Transverse colon (tissue), 4 donors: ENCODE data around the gene ZNF485. TPM values are rescaled to one million over a fixed set of nuclear protein-coding genes. Genes with fewer than 3 reads are reported as not detected.
"Not testable (repeated sequence)": the region's sequence is repeated elsewhere in the genome, so short reads cannot be mapped to it uniquely, and the experiment has no call there.

Experiments
- DNase-seq: peaks from one replicate; pipeline ENCODE4 v3.0.0-alpha.2; 2019
- H3K27ac ChIP-seq, 4 donors: fragments of 200-600 bp; sonication (generic); 2 replicates each; pipeline ENCODE4 v1.5.1; 2016 to 2018; ENCODE audit warnings: inconsistent platforms in 4 of 4
- H3K27me3 ChIP-seq: fragments of 200-600 bp; sonication (generic); 2 replicates; pipeline ENCODE4 v1.5.1; 2017; ENCODE audit warnings: inconsistent platforms
- H3K36me3 ChIP-seq, 4 donors: fragments of 200-600 bp; sonication (generic); 2 replicates each; pipeline ENCODE4 v1.5.1; 2017 to 2019; ENCODE audit warnings: inconsistent platforms in 4 of 4
- H3K4me1 ChIP-seq, 4 donors: fragments of 200-600 bp; sonication (generic); 2 replicates each; pipeline ENCODE4 v1.5.1; 2017 to 2020; ENCODE audit warnings: inconsistent platforms in 4 of 4
- H3K4me3 ChIP-seq, 4 donors: fragments of 200-600 bp; sonication (generic); 1 replicate in 1 of 4; 2 replicates in 3 of 4; pipeline versions ENCODE4 v1.5.1 to v1.6.1; 2017 to 2019; ENCODE audit warnings: inconsistent platforms in 4 of 4
- H3K9me3 ChIP-seq, 2 donors: fragments of 200-600 bp; sonication (generic); 2 replicates each; pipeline ENCODE4 v1.5.1; 2017 to 2019; ENCODE audit warnings: inconsistent platforms in 2 of 2
- EP300 ChIP-seq: sonication (generic); formaldehyde crosslinking; IDR thresholded peaks from one replicate; pipeline ENCODE4 v1.6.1; 2017; ENCODE audit warnings: antibody characterized with exemption, low read depth
- POLR2A ChIP-seq: fragments of 450-650 bp; IDR thresholded peaks from one replicate; pipeline ENCODE4 v1.6.1; 2016; ENCODE audit warnings: antibody characterized with exemption, mild to moderate bottlenecking, moderate library complexity
- POLR2AphosphoS5 ChIP-seq, 3 donors: sonication (generic); formaldehyde crosslinking; IDR thresholded peaks; one replicate each; pipeline ENCODE4 v1.6.1; 2016; ENCODE audit warnings: antibody characterized with exemption in 3 of 3
- WGBS, 2 donors: methylation state at CpG; one replicate each; pipeline ENCODE4 v1.1.5; 2018; ENCODE audit warnings: low coverage in 1 of 2; 5-methylcytosine and 5-hydroxymethylcytosine counted together
- in situ Hi-C, 4 donors: fragments of 200-750 bp; cut with MboI; loops; one replicate each; pipeline versions ENCODE4 v1.15.0 to v1.15.1; 2017; ENCODE audit warnings: low sequenced_read_pairs in 3 of 4, low pct_ligation_motif_present in 1 of 4, low pct_unique_long_range_greater_than_20kb in 1 of 4
- intact Hi-C: fragments of 100-400 bp; cut with DNase I; formaldehyde crosslinking; loops from one replicate; pipeline ENCODE4 v1.15.1; 2023; ENCODE audit warnings: low total_unique reads
- total RNA-seq, 4 donors: library from RNA; depleted of rRNA; stranded (reverse); fragments of >200 nt; gene quantifications; one replicate each; pipeline ENCODE4 v1.1.0, GENCODE V29; 2016
- TF ChIP-seq, protein P1 (sequence below), 5 experiments: fragments of 200-600 bp in 3 of 5; fragments of 450-650 bp in 2 of 5; sonication (generic) in 3 of 5; IDR thresholded peaks; 1 replicate in 2 of 5; 2 replicates in 3 of 5; pipeline ENCODE4 v1.5.1; 2016 to 2017; ENCODE audit warnings: antibody characterized with exemption in 5 of 5, inconsistent platforms in 3 of 5, mild to moderate bottlenecking in 2 of 5, moderate library complexity in 1 of 5

The ZNF485 gene
- total RNA-seq, 4 donors from 2014 or later = 1.4 to 4.1 TPM; not detected in 2

DNA sequence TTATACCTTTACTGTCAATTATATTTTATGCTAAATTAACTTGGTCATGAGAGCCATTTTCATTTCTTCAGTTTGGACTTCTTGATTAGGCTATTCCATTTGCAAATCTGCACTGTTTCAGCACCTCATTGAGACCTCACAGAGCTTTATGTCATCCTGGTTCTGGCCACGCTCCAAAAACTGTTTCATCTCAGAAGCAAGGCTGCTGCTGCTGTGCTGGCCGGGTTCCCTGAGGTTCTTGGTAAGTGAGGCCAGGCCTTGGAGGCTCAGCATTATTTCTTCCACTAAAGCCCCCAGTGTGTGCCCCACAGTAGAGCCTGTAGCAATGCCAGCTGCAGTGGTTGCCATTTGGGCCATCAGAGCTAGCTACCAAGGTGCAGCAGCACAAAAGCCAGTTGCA lies 7.8 kb upstream of the ZNF485 start:
- Histone ChIP-seq H3K9me3 (no peaks in the 10 kb centered on the region), H3K27ac (no peak overlapping the region), H3K36me3 (no peaks in the 10 kb centered on the region), H3K4me1 (peaks cover 0 to 14% (median 4%) of the 10 kb centered on the region in 4 donors), H3K27me3 (no peaks in the 10 kb centered on the region), H3K4me3 (no peak overlapping the region)
- TF ChIP-seq EP300 (no peak), POLR2AphosphoS5 (IDR thresholded peaks at IDR 0.05) (no peak), POLR2A (no peak)
- TF ChIP-seq, protein P1, sequence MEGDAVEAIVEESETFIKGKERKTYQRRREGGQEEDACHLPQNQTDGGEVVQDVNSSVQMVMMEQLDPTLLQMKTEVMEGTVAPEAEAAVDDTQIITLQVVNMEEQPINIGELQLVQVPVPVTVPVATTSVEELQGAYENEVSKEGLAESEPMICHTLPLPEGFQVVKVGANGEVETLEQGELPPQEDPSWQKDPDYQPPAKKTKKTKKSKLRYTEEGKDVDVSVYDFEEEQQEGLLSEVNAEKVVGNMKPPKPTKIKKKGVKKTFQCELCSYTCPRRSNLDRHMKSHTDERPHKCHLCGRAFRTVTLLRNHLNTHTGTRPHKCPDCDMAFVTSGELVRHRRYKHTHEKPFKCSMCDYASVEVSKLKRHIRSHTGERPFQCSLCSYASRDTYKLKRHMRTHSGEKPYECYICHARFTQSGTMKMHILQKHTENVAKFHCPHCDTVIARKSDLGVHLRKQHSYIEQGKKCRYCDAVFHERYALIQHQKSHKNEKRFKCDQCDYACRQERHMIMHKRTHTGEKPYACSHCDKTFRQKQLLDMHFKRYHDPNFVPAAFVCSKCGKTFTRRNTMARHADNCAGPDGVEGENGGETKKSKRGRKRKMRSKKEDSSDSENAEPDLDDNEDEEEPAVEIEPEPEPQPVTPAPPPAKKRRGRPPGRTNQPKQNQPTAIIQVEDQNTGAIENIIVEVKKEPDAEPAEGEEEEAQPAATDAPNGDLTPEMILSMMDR (IDR thresholded peaks at IDR 0.05) = no peak
- intact Hi-C loops (no loop called here), in situ Hi-C loops (no loop called here)
- WGBS, 2 donors = 74% methylated on average over 2 of the region's 2 CpGs; no CpG with 5 or more reads in 1 of the 2 donors
- no peak for DNase-seq

GRCh38 chr10:43599333-43599732 lies 6.9 kb upstream of the ZNF485 start:
- no peaks in the 10 kb centered on the region for H3K9me3 ChIP-seq
- intact Hi-C loops (no loop called here), in situ Hi-C loops (no loop called here)
- no peaks in the 10 kb centered on the region for H3K27me3 ChIP-seq
- no peak overlapping the region for H3K27ac ChIP-seq
- TF ChIP-seq POLR2A = no peak
- H3K36me3 ChIP-seq = no peaks in the 10 kb centered on the region
- peaks cover 0 to 14% (median 4%) of the 10 kb centered on the region in 4 donors for H3K4me1 ChIP-seq
- 58 to 78% methylated on average over 2 of the region's 2 CpGs for WGBS, 2 donors
- no peak for DNase-seq
- no peak overlapping the region for H3K4me3 ChIP-seq

DNA sequence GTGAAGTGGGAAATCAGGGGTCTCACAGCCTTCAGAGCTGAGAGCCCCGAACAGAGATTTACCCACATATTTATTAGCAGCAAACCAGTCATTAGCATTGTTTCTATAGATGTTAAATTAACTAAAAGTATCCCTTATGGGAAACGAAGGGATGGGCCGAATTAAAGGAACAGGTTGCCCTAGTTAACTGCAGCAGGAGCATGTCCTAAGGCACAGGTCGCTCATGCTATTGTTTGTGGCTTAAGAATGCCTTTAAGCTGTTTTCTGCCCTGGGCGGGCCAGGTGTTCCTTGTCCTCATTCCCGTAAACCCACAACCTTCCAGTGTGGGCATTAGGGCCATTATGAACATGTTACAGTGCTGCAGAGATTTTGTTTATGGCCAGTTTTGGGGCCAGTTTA lies 4.7 kb upstream of the ZNF485 start:
- H3K27me3 ChIP-seq, DNase-seq, H3K9me3 ChIP-seq, H3K27ac ChIP-seq, in situ Hi-C loops, H3K4me1 ChIP-seq, H3K36me3 ChIP-seq, intact Hi-C loops, H3K4me3 ChIP-seq: not testable (repeated sequence)
- whole genome bisulfite sequencing, 2 donors = 86 to 93% methylated on average over 3 to 6 of the region's 6 CpGs

- no peaks in the 10 kb centered on the region for H3K27me3 ChIP-seq
Observed at GRCh38 chr10:43605850-43606322, 352 bp upstream of the ZNF485 start.

DNA sequence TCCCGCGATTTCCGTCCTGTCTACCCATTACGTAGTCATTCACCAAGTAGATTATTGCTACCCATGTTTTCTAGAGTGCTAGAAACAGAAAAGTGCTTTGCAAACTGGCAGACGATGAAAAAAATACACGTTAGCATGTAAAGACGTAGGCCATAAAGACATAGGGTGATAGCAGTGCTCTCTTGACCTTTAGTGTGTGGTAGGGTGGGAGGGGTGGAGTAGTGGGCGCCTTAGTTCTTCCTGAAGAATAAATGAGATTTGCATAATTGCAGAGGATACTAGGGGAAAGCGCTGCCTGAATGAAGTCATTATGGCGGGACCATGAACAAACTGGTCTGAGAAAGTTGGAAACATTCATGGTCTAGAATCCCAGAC lies 948 bp downstream of the ZNF485 start:
- intact Hi-C loops = no loop called here
- Histone ChIP-seq H3K4me3 (peak overlapping the region in 3 of 4 donors; percentile 86 to 92 (median 87)), H3K36me3 (peaks cover 0 to 7% (median 2%) of the 10 kb centered on the region in 4 donors), H3K27me3 (no peaks in the 10 kb centered on the region), H3K4me1 (peaks cover 0 to 10% (median 3%) of the 10 kb centered on the region in 4 donors), H3K9me3 (peaks cover 0 to 4% of the 10 kb centered on the region in 2 donors), H3K27ac (no peak overlapping the region)
- 35 to 61% methylated on average over 10 of the region's 10 CpGs for WGBS, 2 donors
- in situ Hi-C loops = no loop called here
- DNase-seq = no peak
- TF ChIP-seq, protein P1 (IDR thresholded peaks at IDR 0.05) = no peak
- TF ChIP-seq POLR2AphosphoS5 (IDR thresholded peaks at IDR 0.05) = no peak
- no peak for TF ChIP-seq EP300
- no peak for TF ChIP-seq POLR2A

More at GRCh38 chr10:43605850-43606322, 352 bp upstream of the ZNF485 start:
- Histone ChIP-seq H3K9me3 (no peaks in the 10 kb centered on the region), H3K36me3 (peaks cover 0 to 5% (median 1%) of the 10 kb centered on the region in 4 donors), H3K4me3 (peak overlapping the region in 3 of 4 donors; percentile 86 to 92 (median 87)), H3K27ac (peak overlapping the region in 3 of 4 donors; percentile 68 to 80 (median 73)), H3K4me1 (peaks cover 0 to 10% (median 3%) of the 10 kb centered on the region in 4 donors)
- intact Hi-C loops = no loop called here
- TF ChIP-seq, protein P1 (IDR thresholded peaks at IDR 0.05) = no peak
- TF ChIP-seq EP300 = no peak
- TF ChIP-seq POLR2A = no peak
- no peak for TF ChIP-seq POLR2AphosphoS5 (IDR thresholded peaks at IDR 0.05)
- in situ Hi-C loops = no loop called here
- DNase-seq = no peak
- WGBS, 2 donors = 66 to 70% methylated on average over 2 to 12 of the region's 12 CpGs
